ENCODE results near the gene PFKFB3.
"Not testable (repeated sequence)": the region's sequence is repeated elsewhere in the genome, so short reads cannot be mapped to it uniquely, and the experiment has no call there.

Gene PFKFB3

GRCh38 chr10:6270951-6271350, 68.2 kb downstream of the PFKFB3 start:
- DNase-seq (ENCODE audit: low read depth in 4 of 4, low spot score in 1 of 4), result no peak

DNA sequence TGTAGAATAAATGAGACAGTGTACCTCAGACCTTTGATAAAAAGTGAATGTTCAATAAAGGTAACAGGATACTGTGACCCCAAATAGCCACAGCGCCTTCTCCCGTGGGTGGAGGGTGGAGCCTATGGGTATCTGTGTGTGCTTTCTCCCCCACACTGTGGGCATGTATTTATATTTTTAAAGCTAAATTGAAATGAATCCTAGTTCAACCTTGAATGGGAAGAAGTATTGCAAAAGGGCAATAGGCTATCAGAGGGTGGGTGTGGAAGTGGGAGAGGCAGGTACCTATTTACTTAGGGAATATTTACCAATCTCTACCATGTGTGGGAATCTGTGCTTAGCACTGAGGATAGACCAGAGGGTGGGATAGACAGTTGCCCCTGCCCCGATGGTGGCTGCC, 68.9 kb downstream of the PFKFB3 start:
- no peak for DNase-seq (ENCODE audit: low read depth in 4 of 4, low spot score in 1 of 4)

DNA sequence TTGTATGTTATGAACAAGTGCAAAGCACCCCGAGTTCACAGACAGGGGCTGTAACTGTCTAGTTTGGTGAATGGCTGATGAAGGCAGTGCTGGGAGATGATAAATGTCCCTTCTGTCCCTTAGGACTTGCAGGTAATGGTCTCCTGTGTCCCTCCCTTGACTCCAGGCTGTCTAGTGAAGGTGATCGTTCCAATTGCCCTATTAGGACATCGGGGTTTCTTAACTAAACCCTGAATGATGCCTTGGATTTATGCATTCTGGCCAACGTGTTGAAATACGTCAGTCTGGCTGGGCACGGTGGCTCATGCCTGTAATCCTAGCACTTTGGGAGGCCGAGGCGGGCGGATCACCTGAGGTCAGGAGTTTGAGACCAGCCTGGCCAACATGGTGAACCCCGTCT, 69.4 kb downstream of the PFKFB3 start:
- DNase-seq (ENCODE audit: low read depth in 4 of 4, low spot score in 1 of 4), result no peak

- DNase-seq (ENCODE audit: low read depth in 4 of 4, low spot score in 1 of 4), result no peak
Observed at GRCh38 chr10:6273351-6273750, 70.6 kb downstream of the PFKFB3 start.

DNA sequence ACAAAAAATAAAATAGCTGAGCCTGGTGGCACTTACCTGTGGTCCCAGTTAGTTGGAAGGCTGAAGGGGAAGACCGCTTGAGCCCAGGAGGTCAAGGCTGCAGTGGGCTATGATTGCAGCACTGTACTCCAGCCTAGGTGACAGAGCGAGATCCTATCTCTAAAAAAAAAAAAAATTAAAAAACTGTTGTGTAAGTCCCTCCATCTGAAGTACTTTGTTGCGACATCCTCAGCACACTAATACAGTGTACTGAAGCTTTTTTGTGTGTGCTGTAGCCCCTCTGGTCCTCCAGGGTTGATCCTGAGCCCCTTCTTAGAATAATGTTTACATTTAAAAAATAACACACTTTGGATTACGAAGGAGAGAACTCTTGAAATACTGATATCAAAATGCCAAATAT, 71.3 kb downstream of the PFKFB3 start:
- DNase-seq (ENCODE audit: low read depth in 4 of 4, low spot score in 1 of 4), result no peak

GRCh38 chr10:6274484-6274883, 71.8 kb downstream of the PFKFB3 start:
- no peak for DNase-seq (ENCODE audit: low read depth in 4 of 4, low spot score in 1 of 4)

- peak; percentile 65 to 90 (median 74) for DNase-seq (ENCODE audit: low read depth in 4 of 4, low spot score in 1 of 4)
Observed at GRCh38 chr10:6275022-6275997, 72.6 kb downstream of the PFKFB3 start.

DNA sequence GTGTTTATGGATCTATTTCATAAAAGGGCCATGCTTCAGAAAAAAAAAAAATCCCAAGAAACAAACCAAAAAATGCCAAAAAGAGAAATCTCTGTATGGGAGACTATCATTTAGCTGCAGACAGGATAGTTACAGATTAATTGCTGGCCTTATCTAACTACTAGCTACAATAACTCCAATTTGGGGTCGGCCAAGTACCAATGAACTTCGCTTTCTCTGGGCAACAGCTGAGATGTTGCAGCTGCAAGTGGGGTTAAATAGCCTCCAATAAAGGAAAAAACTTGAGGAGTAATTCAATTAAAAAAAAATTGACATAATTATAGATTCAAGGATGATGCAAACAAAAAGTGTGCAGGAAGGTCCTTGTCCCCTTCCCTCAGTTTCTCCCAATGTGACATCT, 73.6 kb downstream of the PFKFB3 start:
- DNase-seq (ENCODE audit: low read depth in 4 of 4, low spot score in 1 of 4), result no peak

GRCh38 chr10:6278519-6279120, 75.9 kb downstream of the PFKFB3 start:
- no peak for DNase-seq (ENCODE audit: low read depth in 4 of 4, low spot score in 1 of 4)

DNA sequence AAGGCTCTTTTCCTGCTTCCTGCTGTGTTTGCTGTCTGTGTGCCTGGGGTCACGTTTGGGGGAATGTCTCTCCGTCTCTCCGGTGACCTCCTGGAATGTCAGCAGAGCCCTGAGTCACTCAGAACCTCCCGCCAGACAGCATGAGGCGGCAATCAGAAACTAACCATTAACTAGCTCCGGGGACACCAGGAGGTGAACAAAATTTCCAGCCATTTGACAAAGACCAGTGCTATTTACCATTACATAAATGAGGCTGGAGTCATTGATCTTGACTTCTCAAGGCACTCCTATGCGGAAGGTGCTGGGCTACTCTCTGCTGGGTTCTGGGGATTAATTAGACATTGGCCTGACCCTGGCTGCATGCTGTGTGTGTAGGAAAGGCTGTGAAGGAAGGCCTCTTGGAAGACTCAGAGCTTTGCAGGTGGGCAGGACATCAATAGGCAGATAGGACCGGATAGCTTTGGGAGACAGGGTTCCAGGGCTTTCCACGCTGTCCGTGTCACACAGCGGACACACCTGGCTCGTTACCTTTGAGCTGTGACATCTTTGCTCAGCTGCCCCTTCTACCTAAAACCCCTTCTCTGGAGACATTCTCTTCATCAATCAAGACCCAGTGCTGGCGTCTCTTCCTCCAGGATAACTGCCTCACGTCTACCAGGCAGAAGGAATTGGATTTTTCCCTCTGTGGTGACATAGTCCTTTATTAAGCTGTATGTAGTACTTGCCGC, 77.0 kb downstream of the PFKFB3 start:
- DNase-seq (ENCODE audit: low read depth in 4 of 4, low spot score in 1 of 4), result no peak

DNA sequence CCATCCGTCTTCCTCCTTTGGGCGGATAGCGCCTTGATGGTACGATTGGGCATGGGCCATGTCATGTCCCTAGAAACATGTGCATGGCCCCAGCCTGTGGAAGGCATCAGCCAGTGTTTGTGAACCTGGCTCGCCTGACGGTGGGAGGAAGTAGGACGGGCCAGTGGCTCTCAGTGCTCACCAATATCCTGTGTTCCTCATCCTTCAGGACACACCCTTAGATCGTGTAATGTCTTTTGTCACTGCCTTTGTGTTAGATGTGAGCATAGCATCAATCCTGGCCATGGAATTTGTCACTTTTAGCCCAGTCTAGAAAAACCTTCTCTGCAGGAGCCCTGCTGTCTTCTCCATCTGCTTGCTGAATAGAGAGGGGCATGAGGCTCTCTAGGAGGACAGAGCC, 77.6 kb downstream of the PFKFB3 start:
- no peak for DNase-seq (ENCODE audit: low read depth in 4 of 4, low spot score in 1 of 4)

DNA sequence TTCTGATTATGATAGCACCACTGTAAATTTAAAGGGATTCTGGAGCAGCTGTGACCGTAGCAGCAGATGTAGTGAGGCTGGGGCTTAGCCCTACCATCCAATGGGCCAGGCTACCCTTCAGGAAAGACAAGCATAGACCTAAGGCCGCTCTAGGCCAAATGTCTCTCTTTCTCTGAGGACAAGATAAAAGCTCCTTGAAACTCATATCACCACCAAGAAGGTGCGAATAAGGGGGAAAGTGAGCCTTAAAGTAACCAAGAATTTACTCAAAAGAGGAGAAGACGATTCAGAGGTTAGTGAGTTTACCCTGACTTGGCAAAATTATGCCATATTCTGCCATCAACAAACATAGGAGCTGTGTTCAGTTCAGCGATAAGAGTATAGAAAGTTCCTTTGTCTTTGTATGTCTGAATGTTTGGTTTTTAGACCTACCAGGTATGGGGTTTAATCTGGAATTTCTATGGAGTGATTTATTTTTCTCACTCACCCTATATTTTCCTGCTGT, 79.8 kb downstream of the PFKFB3 start:
- DNase-seq (ENCODE audit: low read depth in 4 of 4, low spot score in 1 of 4), result no peak

DNA sequence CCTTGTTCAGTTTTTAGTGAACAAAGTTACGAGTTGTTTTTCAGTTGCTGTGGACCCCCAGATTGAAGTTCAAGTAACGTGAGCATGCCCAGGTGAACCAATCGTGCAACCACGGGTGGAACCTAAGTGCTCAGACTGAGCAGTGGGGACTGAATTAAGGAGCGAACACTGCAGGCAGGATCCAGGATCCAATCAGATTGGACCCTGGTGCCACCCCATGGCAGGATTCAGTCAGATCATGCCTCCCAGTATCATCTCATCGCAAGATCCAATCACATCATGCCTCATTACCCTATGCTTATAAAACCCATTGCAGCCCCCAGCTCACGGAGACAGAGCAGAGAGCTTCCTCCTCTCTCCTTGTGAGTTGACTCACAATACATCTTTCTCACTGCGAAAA, 80.9 kb downstream of the PFKFB3 start:
- no peak for DNase-seq (ENCODE audit: low read depth in 4 of 4, low spot score in 1 of 4)

- not testable (repeated sequence) for DNase-seq (ENCODE audit: low read depth in 4 of 4, low spot score in 1 of 4)
Observed at GRCh38 chr10:6290621-6291020, 87.9 kb downstream of the PFKFB3 start.

DNA sequence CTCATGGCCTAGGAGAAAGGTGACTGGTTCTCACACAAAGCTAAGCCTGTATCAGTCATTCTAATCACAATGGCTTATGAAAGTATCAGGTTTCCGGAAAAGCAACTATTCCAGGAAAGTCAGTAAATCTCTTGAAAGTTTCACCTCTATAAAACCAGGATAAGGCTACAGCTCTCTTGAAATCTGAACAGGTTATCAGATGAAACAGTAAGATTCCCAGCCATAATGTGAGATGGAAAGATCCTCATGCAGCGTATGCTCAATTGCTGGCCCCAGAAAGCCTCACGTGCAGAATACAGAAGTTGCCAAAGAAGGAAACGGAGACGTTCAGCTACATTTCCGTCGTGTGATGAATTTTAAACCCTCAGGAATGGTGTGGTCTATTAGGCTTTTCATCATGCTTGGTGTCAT, 90.0 kb downstream of the PFKFB3 start:
- no peak for DNase-seq (ENCODE audit: low read depth in 4 of 4, low spot score in 1 of 4)

DNA sequence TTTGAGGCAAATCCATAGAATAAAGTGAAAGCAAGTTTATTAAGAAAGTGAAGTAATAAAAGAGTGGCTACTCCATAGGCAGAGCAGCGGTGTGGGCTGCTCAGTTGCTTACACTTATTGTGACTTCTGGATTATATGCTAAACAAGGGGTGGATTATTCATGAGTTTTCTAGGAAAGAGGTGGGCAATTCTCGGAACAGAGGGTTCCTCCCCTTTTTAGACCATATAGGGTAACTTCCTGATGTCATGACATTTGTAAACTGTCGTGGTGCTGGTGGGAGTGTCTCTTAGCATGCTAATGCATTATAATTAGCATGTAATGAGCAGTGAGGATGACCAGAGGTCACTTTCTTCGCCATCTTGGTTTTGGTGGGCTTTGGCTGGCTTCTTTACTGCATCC, 93.7 kb downstream of the PFKFB3 start:
- not testable (repeated sequence) for DNase-seq (ENCODE audit: low read depth in 4 of 4, low spot score in 1 of 4)

DNA sequence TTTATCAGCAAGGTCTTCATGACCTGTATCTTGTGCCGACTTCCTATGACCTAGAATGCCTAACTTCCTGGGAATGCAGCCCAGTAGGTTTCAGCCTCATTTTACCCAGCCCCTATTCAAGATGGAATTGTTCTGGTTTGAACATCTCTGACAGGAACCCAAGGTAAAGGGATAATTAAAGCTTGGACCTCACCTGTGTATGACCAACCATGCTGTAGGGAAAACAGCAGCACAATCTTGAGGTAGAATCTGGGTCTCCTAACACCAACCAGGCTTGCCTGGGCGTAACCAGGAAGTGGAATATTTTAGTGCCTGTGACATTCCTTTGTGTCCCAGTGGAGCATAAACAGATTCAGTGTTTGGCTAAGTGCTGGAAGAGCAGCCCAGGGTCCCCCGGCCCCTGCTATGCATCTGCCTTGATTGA, 94.1 kb downstream of the PFKFB3 start:
- DNase-seq (ENCODE audit: low read depth in 4 of 4, low spot score in 1 of 4), result no peak

DNA sequence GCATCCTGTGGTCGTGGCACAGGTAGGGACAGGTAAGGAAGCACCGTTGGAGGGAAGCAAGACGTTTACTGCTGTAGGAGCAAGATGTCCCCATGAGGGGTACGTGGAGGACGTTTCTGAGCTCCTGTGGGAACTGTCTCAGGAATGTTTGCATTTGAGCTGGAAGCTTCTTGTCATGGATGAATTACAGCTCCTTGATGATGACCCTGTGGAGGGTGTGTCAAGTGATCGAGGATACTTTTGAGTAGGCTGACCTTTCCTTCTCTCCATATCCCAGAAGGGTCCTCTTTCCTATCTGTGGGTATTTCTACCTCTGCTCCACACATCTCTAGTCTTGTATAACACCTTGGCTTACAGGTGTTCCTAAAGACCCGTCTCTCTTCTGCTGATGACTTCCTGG, 94.8 kb downstream of the PFKFB3 start:
- DNase-seq (ENCODE audit: low read depth in 4 of 4, low spot score in 1 of 4), result no peak

DNA sequence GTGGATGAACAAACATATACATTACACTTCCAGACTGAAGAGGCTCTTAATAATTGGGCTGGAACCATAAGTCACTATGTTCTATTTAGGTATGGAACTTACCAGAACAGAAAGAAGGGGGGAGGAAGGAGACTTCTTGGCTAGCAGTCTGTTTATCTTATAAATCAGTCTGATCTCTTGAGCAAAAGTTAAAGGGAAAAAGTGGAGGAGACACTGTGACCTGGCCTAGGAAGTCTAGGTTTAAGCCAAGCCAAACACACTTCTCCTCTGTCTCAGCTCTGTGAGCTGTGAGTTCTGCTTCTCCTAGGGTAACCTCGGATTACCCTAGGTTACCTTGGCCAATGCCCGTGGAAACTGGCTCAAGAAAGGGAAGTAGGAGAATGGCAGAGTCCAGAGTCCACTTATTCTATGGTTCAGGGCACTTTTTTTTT, 95.2 kb downstream of the PFKFB3 start:
- no peak for DNase-seq (ENCODE audit: low read depth in 4 of 4, low spot score in 1 of 4)

DNA sequence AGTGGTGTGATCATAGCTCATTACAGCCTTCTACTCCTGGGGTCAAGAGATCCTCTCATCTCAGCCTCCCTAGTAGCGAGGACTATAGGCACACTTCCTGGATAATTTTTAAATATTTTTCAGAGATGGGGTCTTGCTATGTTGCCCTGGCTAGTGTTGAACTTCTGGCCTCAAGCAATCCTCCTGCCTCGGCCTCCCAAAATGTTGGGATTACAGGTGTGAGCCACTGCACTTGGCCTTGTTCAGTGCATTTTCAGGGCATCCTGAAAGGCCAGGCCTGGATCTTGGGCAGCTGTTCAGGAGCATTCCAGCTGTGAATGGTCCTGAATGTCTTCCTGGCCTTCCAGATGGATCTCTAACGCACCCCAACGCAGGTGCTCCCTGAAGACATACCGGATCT, 95.7 kb downstream of the PFKFB3 start:
- DNase-seq (ENCODE audit: low read depth in 4 of 4, low spot score in 1 of 4), result no peak

DNA sequence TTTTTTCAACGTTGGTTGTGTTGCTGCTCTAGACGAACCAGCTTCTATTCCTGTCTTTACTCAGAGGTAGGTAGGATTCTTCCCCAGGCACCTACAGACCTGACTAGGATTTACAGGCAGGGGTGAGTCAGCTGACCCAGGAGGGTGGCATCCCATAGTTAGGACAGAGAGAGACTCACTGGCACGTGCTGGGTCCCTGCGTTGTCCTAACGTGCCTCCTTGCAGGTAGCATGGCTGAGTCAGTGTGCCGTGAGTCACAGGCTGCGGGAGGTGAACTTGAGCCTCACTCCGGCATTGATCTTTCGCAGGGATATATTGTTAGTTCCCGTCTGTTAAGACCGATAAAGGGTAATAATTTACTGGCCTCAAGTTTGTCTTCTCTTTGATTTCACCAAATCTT, 96.5 kb downstream of the PFKFB3 start:
- peak in 1 of 4 experiments; percentile 48 for DNase-seq (ENCODE audit: low read depth in 4 of 4, low spot score in 1 of 4)

DNA sequence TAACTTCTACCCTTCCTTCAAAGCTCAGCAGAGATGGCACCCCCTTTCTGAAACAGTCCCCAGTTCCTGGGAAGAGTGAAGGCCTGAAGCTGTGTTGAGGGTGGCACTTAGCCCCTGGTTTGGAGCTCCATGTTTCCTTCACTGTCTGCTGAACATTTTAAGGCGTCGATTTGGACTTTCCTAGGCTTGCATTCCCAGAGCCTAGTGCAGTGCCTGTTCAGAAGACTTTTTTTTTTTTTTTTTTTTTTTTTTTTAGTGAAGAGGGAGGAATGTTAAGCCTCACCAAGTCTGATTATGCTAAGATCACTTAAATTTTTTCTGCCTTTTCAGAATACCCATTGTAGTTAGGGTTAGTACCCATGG, 97.0 kb downstream of the PFKFB3 start:
- DNase-seq (ENCODE audit: low read depth in 4 of 4, low spot score in 1 of 4), result no peak
